RCC 7860 (cell line): Measurements from ENCODE around the gene NARS2.
"Not testable (repeated sequence)": the region's sequence is repeated elsewhere in the genome, so short reads cannot be mapped to it uniquely, and the experiment has no call there.

ENCODE experiments used
- DNase-seq: peaks from one replicate; pipeline ENCODE4 v3.0.0-alpha.2; 2015; ENCODE audit warnings: low spot score
- FAIRE-seq: peaks from 2 replicates; lab custom pipeline; 2012; peaks lifted over from hg19 to GRCh38; lab: Jason Lieb, UNC

NARS2 gene

GRCh38 chr11:78548911-78549590, 25.6 kb downstream of the NARS2 start:
- FAIRE-seq (no peak), DNase-seq (no peak)

GRCh38 chr11:78547931-78548705, 26.5 kb downstream of the NARS2 start:
- FAIRE-seq, result no peak
- DNase-seq, result no peak

GRCh38 chr11:78542007-78542406, 32.7 kb downstream of the NARS2 start:
- no peak for FAIRE-seq
- DNase-seq, result no peak

- DNase-seq, result no peak
- FAIRE-seq, result no peak
Measured at GRCh38 chr11:78541537-78541936, 33.1 kb downstream of the NARS2 start.

- DNase-seq (no peak), FAIRE-seq (no peak)
Measured at GRCh38 chr11:78540256-78540655, 34.4 kb downstream of the NARS2 start.

- DNase-seq, result no peak
- FAIRE-seq, result no peak
Measured at GRCh38 chr11:78539506-78539905, 35.2 kb downstream of the NARS2 start.

GRCh38 chr11:78536933-78537332, 37.7 kb downstream of the NARS2 start:
- DNase-seq (no peak), FAIRE-seq (no peak)

- DNase-seq, result no peak
- FAIRE-seq, result no peak
Measured at GRCh38 chr11:78535920-78536319, 38.7 kb downstream of the NARS2 start.

- DNase-seq, result no peak
- no peak for FAIRE-seq
Measured at GRCh38 chr11:78535027-78535426, 39.6 kb downstream of the NARS2 start.

- DNase-seq (no peak), FAIRE-seq (no peak)
Measured at GRCh38 chr11:78533399-78533798, 41.3 kb downstream of the NARS2 start.

GRCh38 chr11:78532991-78533390, 41.7 kb downstream of the NARS2 start:
- no peak for FAIRE-seq
- DNase-seq, result no peak

- no peak for DNase-seq
- no peak for FAIRE-seq
Measured at GRCh38 chr11:78526497-78527146, 48.0 kb downstream of the NARS2 start.

- FAIRE-seq, result no peak
- DNase-seq, result no peak
Measured at GRCh38 chr11:78525720-78526119, 48.9 kb downstream of the NARS2 start.

GRCh38 chr11:78520230-78520629, 54.4 kb downstream of the NARS2 start:
- DNase-seq (no peak), FAIRE-seq (no peak)

GRCh38 chr11:78516281-78516680, 58.4 kb downstream of the NARS2 start:
- DNase-seq, result no peak
- FAIRE-seq, result no peak

GRCh38 chr11:78514922-78515502, 59.7 kb downstream of the NARS2 start:
- FAIRE-seq, result no peak
- DNase-seq, result no peak

- FAIRE-seq, DNase-seq: not testable (repeated sequence)
Measured at GRCh38 chr11:78513085-78513484, 61.6 kb downstream of the NARS2 start.

GRCh38 chr11:78510597-78510996, 64.1 kb downstream of the NARS2 start:
- FAIRE-seq (no peak), DNase-seq (no peak)

- FAIRE-seq, result no peak
Measured at GRCh38 chr11:78510025-78510596, 64.6 kb downstream of the NARS2 start.

GRCh38 chr11:78504708-78505107, 70.0 kb downstream of the NARS2 start:
- FAIRE-seq (no peak), DNase-seq (no peak)

More at GRCh38 chr11:78510025-78510596, 64.6 kb downstream of the NARS2 start:
- DNase-seq, result no peak

GRCh38 chr11:78504181-78504580, 70.5 kb downstream of the NARS2 start:
- DNase-seq, result no peak
- no peak for FAIRE-seq
